BE2C (cell line): Measurements from ENCODE around the gene FKBP6.
"Not testable (repeated sequence)": the region's sequence is repeated elsewhere in the genome, so short reads cannot be mapped to it uniquely, and the experiment has no call there.

Experiments
- DNase-seq: peaks from one replicate; pipeline ENCODE4 v3.0.0-alpha.2; 2020
- H3K27me3 ChIP-seq: fragments of 250-450 bp; sonication (Bioruptor Pico); 2 replicates; pipeline ENCODE4 v1.5.1; 2020; ENCODE audit warnings: mild to moderate bottlenecking
- H3K36me3 ChIP-seq: fragments of 250-450 bp; sonication (Bioruptor Pico); 2 replicates; pipeline ENCODE4 v1.5.1; 2020; ENCODE audit warnings: mild to moderate bottlenecking
- H3K4me1 ChIP-seq: fragments of 250-450 bp; sonication (Bioruptor Pico); 2 replicates; pipeline ENCODE4 v1.5.1; 2020
- H3K4me3 ChIP-seq: 2 replicates; pipeline ENCODE4 v1.5.1; 2011; ENCODE audit warnings: low read depth, low read length
- H3K9me3 ChIP-seq: fragments of 250-450 bp; sonication (Bioruptor Pico); 2 replicates; pipeline ENCODE4 v1.5.1; 2020
- CTCF ChIP-seq: IDR thresholded peaks from 2 replicates; pipeline ENCODE4 v1.5.1; 2012; ENCODE audit warnings: mild to moderate bottlenecking, low read depth, low read length

Gene FKBP6

GRCh38 chr7:73307436-73307835 lies 20.5 kb upstream of the FKBP6 start:
- peaks cover 3% of the 10 kb centered on the region; the same call in 1 of the 2 replicates for H3K36me3 ChIP-seq
- DNase-seq: no peak
- no peak overlapping the region for H3K4me3 ChIP-seq
- H3K9me3 ChIP-seq: no peaks in the 10 kb centered on the region
- H3K4me1 ChIP-seq: no peaks in the 10 kb centered on the region
- TF ChIP-seq CTCF: no peak
- no peaks in the 10 kb centered on the region for H3K27me3 ChIP-seq

DNA sequence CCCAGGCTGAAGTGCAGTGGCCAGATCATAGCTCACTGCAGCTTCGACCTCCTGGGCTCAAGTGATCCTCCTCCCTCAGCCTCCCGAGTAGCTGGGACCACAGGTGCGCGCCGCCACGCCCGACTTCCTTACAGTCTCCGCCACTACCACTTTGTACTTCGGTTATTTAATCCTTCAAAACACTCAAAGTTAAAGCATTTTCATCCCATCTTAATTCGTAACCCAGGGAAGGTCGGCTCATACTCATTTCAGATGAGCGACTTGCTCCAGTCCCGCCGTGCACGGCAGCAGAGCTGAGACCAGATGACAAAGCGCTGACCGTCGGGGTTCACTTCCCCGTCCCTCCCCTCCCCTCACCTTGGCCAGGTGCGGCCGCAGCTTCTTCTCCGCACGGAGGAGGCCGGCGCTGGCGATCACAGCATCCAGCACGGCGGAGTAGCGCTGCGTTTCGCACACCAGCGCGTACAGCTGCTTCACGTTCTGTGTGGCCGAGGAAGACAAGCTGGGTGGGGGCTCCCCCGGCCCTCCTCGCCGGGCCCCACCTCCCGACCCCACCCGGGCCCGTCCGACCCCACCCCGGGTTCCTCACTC lies 19.8 kb upstream of the FKBP6 start:
- peaks cover 3% of the 10 kb centered on the region; the same call in 1 of the 2 replicates for H3K36me3 ChIP-seq
- H3K9me3 ChIP-seq: no peaks in the 10 kb centered on the region
- no peak for DNase-seq
- H3K4me1 ChIP-seq: no peaks in the 10 kb centered on the region
- peak overlapping the region; percentile 68 for H3K4me3 ChIP-seq
- H3K27me3 ChIP-seq: no peaks in the 10 kb centered on the region
- no peak for TF ChIP-seq CTCF

DNA sequence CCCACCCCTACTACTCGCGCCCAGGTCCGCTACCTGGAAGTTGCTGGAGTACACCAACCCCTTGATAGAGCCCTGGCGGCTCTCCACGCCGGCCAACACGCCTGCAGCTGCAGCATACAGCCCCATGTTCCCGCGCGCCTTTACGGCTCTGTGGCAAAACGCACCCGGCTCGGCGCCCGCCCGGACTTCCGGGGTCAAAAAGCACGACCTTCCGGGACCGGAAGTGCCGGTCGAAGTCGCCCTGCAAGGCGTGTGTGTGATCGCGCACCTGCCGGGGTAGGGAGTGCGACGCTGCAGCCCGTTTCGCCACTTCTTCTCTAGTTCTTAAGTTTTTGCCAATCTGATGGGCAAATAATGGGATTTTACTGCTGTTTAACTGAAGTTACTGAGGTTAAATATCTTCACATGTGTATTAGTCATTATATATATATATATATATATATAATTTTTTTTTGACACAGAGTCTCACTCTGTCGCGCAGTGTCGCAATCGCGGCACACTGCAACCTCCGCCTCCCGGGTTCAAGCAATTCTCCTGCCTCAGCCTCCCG lies 19.2 kb upstream of the FKBP6 start, which contains the start of gene NSUN5:
Gene NSUN5 (minus strand): TSS at position 162 of the 550 bp plus-strand sequence. CDS start 36 bp downstream, at position 126.
- peak; percentile 74 for DNase-seq
- no peak for TF ChIP-seq CTCF
- H3K36me3 ChIP-seq: peaks cover 3% of the 10 kb centered on the region; the same call in 1 of the 2 replicates
- no peaks in the 10 kb centered on the region for H3K27me3 ChIP-seq
- no peaks in the 10 kb centered on the region for H3K4me1 ChIP-seq
- H3K9me3 ChIP-seq: no peaks in the 10 kb centered on the region
- H3K4me3 ChIP-seq: peak within 1 kb of the TSS; percentile 68

- not testable (repeated sequence) for H3K9me3 ChIP-seq, H3K27me3 ChIP-seq, DNase-seq, H3K36me3 ChIP-seq, H3K4me3 ChIP-seq, H3K4me1 ChIP-seq
Measured at GRCh38 chr7:73311421-73311820, 16.5 kb upstream of the FKBP6 start.

- no peaks in the 10 kb centered on the region for H3K36me3 ChIP-seq
- TF ChIP-seq CTCF: no peak
- no peak for DNase-seq
- no peaks in the 10 kb centered on the region for H3K4me1 ChIP-seq
- H3K9me3 ChIP-seq: no peaks in the 10 kb centered on the region
- H3K27me3 ChIP-seq: no peaks in the 10 kb centered on the region
- H3K4me3 ChIP-seq: no peak overlapping the region
Measured at GRCh38 chr7:73312831-73313520, 15.0 kb upstream of the FKBP6 start.

GRCh38 chr7:73313521-73313906 lies 14.4 kb upstream of the FKBP6 start:
- H3K27me3 ChIP-seq: no peaks in the 10 kb centered on the region
- no peak for DNase-seq
- no peak for TF ChIP-seq CTCF
- H3K4me3 ChIP-seq: no peak overlapping the region
- no peaks in the 10 kb centered on the region for H3K4me1 ChIP-seq
- H3K36me3 ChIP-seq: no peaks in the 10 kb centered on the region
- no peaks in the 10 kb centered on the region for H3K9me3 ChIP-seq
